ENCODE results near the gene CNPY2.

DNA sequence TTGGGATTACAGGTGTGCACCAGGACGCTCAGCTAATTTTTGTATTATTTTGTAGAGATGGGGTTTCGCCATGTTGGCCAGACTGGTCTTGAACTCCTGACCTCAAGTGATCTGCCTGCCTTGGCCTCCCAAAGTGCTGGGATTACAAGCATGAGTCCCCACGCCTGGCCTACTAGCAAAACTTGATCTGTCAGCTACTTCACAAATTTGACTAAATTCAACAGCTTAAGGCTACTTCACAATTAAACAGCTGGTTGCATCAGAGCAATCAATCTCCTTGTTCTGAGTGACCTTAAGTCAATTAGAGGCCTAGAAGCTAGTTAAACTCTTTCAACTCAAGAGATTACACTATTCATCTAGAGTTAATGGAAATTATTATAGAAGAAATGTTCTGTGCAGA is 36.9 kb downstream of the CNPY2 start:
- no peak for TF ChIP-seq CREB1 (IDR thresholded peaks at IDR 0.05; ENCODE audit: low read depth)
- TF ChIP-seq, protein P1, sequence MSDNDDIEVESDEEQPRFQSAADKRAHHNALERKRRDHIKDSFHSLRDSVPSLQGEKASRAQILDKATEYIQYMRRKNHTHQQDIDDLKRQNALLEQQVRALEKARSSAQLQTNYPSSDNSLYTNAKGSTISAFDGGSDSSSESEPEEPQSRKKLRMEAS (IDR thresholded peaks at IDR 0.05) = no peak
- TF ChIP-seq, protein P2, sequence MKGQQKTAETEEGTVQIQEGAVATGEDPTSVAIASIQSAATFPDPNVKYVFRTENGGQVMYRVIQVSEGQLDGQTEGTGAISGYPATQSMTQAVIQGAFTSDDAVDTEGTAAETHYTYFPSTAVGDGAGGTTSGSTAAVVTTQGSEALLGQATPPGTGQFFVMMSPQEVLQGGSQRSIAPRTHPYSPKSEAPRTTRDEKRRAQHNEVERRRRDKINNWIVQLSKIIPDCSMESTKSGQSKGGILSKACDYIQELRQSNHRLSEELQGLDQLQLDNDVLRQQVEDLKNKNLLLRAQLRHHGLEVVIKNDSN (IDR thresholded peaks at IDR 0.05) = no peak

All from Ishikawa (cell line).